ENCODE data around the gene PRKG1.

The PRKG1 gene

DNA sequence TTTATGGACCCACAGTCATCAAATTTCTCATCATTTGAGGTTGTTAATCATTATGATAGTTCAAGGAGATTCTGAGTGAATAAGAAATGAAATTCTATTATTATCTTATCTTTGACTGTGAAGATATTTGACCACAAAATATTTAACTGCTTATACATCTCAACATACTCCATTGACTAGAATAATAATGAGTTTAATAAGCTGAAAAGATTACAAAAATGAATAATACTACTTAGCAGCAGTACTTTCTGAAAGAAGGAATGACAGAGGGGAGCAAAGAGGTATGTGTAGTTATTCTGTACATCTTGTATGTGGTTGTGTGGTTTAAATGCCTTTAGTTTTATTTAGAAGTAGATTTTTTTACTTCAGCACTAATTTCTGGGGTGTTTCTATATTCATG, 214.2 kb downstream of the PRKG1 start:
- no peak overlapping the region for H3K4me2 ChIP-seq (ENCODE audit: insufficient read depth, low read length)
- H3K79me2 ChIP-seq (ENCODE audit: insufficient read depth, low read length) = no peaks in the 10 kb centered on the region
- H3K4me3 ChIP-seq (ENCODE audit: low read depth in 1 of 2, low read length in 2 of 2) = no peak overlapping the region
- H3K36me3 ChIP-seq (ENCODE audit: insufficient read depth, low read length) = no peaks in the 10 kb centered on the region
- H3K27me3 ChIP-seq (ENCODE audit: insufficient read depth, low read length, poor library complexity) = no peaks in the 10 kb centered on the region
- H4K20me1 ChIP-seq (ENCODE audit: insufficient read depth, low read length) = no peaks in the 10 kb centered on the region
- DNase-seq (no peak), ATAC-seq (ENCODE audit: insufficient read depth, low read depth) (no peak)
- no peak overlapping the region for H2AFZ ChIP-seq (ENCODE audit: low read depth, low read length)
- H3K9me3 ChIP-seq (ENCODE audit: insufficient read depth, low read length, severe bottlenecking) = no peaks in the 10 kb centered on the region
- no peak overlapping the region for H3K27ac ChIP-seq (ENCODE audit: low read length)
- no peaks in the 10 kb centered on the region for H3K4me1 ChIP-seq (ENCODE audit: insufficient read depth, low read length)
- TF ChIP-seq, protein P1, sequence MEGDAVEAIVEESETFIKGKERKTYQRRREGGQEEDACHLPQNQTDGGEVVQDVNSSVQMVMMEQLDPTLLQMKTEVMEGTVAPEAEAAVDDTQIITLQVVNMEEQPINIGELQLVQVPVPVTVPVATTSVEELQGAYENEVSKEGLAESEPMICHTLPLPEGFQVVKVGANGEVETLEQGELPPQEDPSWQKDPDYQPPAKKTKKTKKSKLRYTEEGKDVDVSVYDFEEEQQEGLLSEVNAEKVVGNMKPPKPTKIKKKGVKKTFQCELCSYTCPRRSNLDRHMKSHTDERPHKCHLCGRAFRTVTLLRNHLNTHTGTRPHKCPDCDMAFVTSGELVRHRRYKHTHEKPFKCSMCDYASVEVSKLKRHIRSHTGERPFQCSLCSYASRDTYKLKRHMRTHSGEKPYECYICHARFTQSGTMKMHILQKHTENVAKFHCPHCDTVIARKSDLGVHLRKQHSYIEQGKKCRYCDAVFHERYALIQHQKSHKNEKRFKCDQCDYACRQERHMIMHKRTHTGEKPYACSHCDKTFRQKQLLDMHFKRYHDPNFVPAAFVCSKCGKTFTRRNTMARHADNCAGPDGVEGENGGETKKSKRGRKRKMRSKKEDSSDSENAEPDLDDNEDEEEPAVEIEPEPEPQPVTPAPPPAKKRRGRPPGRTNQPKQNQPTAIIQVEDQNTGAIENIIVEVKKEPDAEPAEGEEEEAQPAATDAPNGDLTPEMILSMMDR (IDR thresholded peaks at IDR 0.05; ENCODE audit: borderline replicate concordance, extremely low read depth, low read length, poor library complexity, severe bottlenecking) = no peak
- no peak for TF ChIP-seq EZH2 (IDR thresholded peaks at IDR 0.05; ENCODE audit: borderline replicate concordance, low read depth, low read length, severe bottlenecking)
- no peak overlapping the region for H3K9ac ChIP-seq (ENCODE audit: low read depth, low read length)

DNA sequence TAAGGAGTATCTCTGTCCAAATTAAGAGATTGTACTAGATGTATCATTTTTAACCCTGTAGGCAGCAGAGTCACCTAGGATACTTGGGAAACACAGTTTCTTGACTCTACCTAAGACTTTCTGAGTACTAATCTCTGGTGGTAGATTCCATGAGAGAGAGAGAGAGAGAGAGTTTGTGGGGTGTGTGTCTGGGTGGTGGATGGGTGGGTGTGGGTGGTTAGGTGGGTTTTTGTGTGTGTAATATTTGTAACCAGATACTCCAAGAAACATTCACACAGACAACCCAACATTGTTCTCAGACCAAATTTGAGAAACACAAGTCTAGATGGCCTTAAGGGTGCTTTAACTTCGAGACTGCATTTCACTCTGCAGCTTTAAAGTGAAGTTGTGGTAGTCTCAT, 215.2 kb downstream of the PRKG1 start:
- DNase-seq (no peak), ATAC-seq (ENCODE audit: insufficient read depth, low read depth) (no peak)
- no peak overlapping the region for H3K4me3 ChIP-seq (ENCODE audit: low read depth in 1 of 2, low read length in 2 of 2)
- H3K27me3 ChIP-seq (ENCODE audit: insufficient read depth, low read length, poor library complexity) = no peaks in the 10 kb centered on the region
- H3K79me2 ChIP-seq (ENCODE audit: insufficient read depth, low read length) = no peaks in the 10 kb centered on the region
- no peak overlapping the region for H3K4me2 ChIP-seq (ENCODE audit: insufficient read depth, low read length)
- TF ChIP-seq, protein P1 (IDR thresholded peaks at IDR 0.05; ENCODE audit: borderline replicate concordance, extremely low read depth, low read length, poor library complexity, severe bottlenecking) = no peak
- TF ChIP-seq EZH2 (IDR thresholded peaks at IDR 0.05; ENCODE audit: borderline replicate concordance, low read depth, low read length, severe bottlenecking) = no peak
- H3K9me3 ChIP-seq (ENCODE audit: insufficient read depth, low read length, severe bottlenecking) = no peaks in the 10 kb centered on the region
- no peaks in the 10 kb centered on the region for H3K4me1 ChIP-seq (ENCODE audit: insufficient read depth, low read length)
- no peaks in the 10 kb centered on the region for H3K36me3 ChIP-seq (ENCODE audit: insufficient read depth, low read length)
- H4K20me1 ChIP-seq (ENCODE audit: insufficient read depth, low read length) = no peaks in the 10 kb centered on the region
- H2AFZ ChIP-seq (ENCODE audit: low read depth, low read length) = no peak overlapping the region
- no peak overlapping the region for H3K9ac ChIP-seq (ENCODE audit: low read depth, low read length)
- no peak overlapping the region for H3K27ac ChIP-seq (ENCODE audit: low read length)

DNA sequence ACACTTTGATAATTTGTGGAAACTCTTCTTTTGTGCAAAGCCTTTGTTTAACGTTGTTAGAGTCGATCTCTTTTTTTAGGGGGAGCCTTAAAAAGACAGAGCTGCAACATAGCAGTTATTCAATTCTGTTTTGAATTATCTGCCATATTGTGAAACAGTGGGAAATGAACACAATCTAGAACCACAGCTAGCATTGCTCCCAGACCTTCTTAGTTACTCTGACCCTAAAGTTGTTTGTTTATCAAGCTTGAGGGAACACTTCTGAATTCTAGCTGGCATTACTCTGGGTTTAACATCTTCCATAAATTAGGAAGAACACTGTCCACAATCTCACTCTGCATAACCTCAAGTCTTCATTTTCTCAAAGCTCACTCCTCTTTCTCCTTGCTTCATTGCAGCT, 217.7 kb downstream of the PRKG1 start:
- H3K4me3 ChIP-seq (ENCODE audit: low read depth in 1 of 2, low read length in 2 of 2) = no peak overlapping the region
- H4K20me1 ChIP-seq (ENCODE audit: insufficient read depth, low read length) = no peaks in the 10 kb centered on the region
- H2AFZ ChIP-seq (ENCODE audit: low read depth, low read length) = no peak overlapping the region
- no peaks in the 10 kb centered on the region for H3K79me2 ChIP-seq (ENCODE audit: insufficient read depth, low read length)
- TF ChIP-seq, protein P1 (IDR thresholded peaks at IDR 0.05; ENCODE audit: borderline replicate concordance, extremely low read depth, low read length, poor library complexity, severe bottlenecking) = no peak
- no peak for TF ChIP-seq EZH2 (IDR thresholded peaks at IDR 0.05; ENCODE audit: borderline replicate concordance, low read depth, low read length, severe bottlenecking)
- H3K27me3 ChIP-seq (ENCODE audit: insufficient read depth, low read length, poor library complexity) = no peaks in the 10 kb centered on the region
- H3K27ac ChIP-seq (ENCODE audit: low read length) = no peak overlapping the region
- H3K36me3 ChIP-seq (ENCODE audit: insufficient read depth, low read length) = no peaks in the 10 kb centered on the region
- H3K9ac ChIP-seq (ENCODE audit: low read depth, low read length) = no peak overlapping the region
- H3K4me2 ChIP-seq (ENCODE audit: insufficient read depth, low read length) = no peak overlapping the region
- DNase-seq (no peak), ATAC-seq (ENCODE audit: insufficient read depth, low read depth) (no peak)
- H3K9me3 ChIP-seq (ENCODE audit: insufficient read depth, low read length, severe bottlenecking) = no peaks in the 10 kb centered on the region
- no peaks in the 10 kb centered on the region for H3K4me1 ChIP-seq (ENCODE audit: insufficient read depth, low read length)

DNA sequence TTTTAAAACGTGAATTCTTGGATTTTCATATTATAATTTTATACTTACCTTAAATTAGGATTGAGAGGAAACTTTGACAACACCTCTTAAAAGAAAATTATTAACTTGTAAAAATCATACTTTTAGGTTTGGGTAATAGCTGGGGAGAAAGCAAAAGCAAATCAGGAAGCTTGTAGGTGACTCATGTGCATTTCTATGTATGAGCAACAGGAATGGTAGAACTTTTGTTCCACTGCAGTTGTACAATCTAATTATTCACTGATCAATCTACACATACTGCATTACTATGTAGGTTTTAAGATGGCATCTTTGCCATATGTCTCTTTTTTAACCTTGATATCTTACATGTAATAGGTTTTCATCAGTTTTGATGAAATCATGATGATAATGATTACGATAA, 223.2 kb downstream of the PRKG1 start:
- Histone ChIP-seq H3K36me3 (ENCODE audit: insufficient read depth, low read length) (no peaks in the 10 kb centered on the region), H4K20me1 (ENCODE audit: insufficient read depth, low read length) (no peaks in the 10 kb centered on the region), H3K4me2 (ENCODE audit: insufficient read depth, low read length) (no peak overlapping the region), H2AFZ (ENCODE audit: low read depth, low read length) (no peak overlapping the region), H3K27me3 (ENCODE audit: insufficient read depth, low read length, poor library complexity) (no peaks in the 10 kb centered on the region), H3K27ac (ENCODE audit: low read length) (no peak overlapping the region), H3K79me2 (ENCODE audit: insufficient read depth, low read length) (no peaks in the 10 kb centered on the region), H3K9ac (ENCODE audit: low read depth, low read length) (no peak overlapping the region), H3K4me1 (ENCODE audit: insufficient read depth, low read length) (no peaks in the 10 kb centered on the region), H3K4me3 (ENCODE audit: low read depth in 1 of 2, low read length in 2 of 2) (no peak overlapping the region), H3K9me3 (ENCODE audit: insufficient read depth, low read length, severe bottlenecking) (no peaks in the 10 kb centered on the region)
- DNase-seq (no peak), ATAC-seq (ENCODE audit: insufficient read depth, low read depth) (no peak)
- TF ChIP-seq EZH2 (IDR thresholded peaks at IDR 0.05; ENCODE audit: borderline replicate concordance, low read depth, low read length, severe bottlenecking) = no peak
- TF ChIP-seq, protein P1 (IDR thresholded peaks at IDR 0.05; ENCODE audit: borderline replicate concordance, extremely low read depth, low read length, poor library complexity, severe bottlenecking) = no peak
